HepG2 (cell line): Measurements from ENCODE around the gene RPS6KC1. TPM values are rescaled to one million over a fixed set of nuclear protein-coding genes. Genes with fewer than 3 reads are reported as not detected.
A peak's percentile ranks its signal among the peaks of the same experiment; 100 is the strongest.

ENCODE experiments used
- AHDC1 ChIP-seq: sonication (generic); formaldehyde crosslinking; IDR thresholded peaks from 2 replicates; pipeline ENCODE4 v1.5.1; 2020; ENCODE audit warnings: mild to moderate bottlenecking, missing genetic modification reagents, borderline replicate concordance
- CENPBD1 ChIP-seq: sonication (generic); formaldehyde crosslinking; IDR thresholded peaks from 2 replicates; pipeline ENCODE4 v1.8.0; 2022; ENCODE audit warnings: missing genetic modification reagents, low read depth, mild to moderate bottlenecking, borderline replicate concordance
- KDM1A ChIP-seq: IDR thresholded peaks from 2 replicates; pipeline ENCODE4 v1.6.1; 2016; ENCODE audit warnings: missing compliant biosample characterization
- MEIS2 ChIP-seq: sonication (generic); formaldehyde crosslinking; IDR thresholded peaks from 2 replicates; pipeline ENCODE4 v1.9.0; 2021; ENCODE audit warnings: mild to moderate bottlenecking, missing genetic modification reagents
- MIER2 ChIP-seq: IDR thresholded peaks from 2 replicates; pipeline ENCODE4 v1.6.1; 2016; ENCODE audit warnings: missing biosample characterization, missing genetic modification reagents
- MLX ChIP-seq: IDR thresholded peaks from 2 replicates; pipeline ENCODE4 v1.6.1; 2016
- NCOA1 ChIP-seq: sonication (generic); formaldehyde crosslinking; IDR thresholded peaks from 2 replicates; pipeline ENCODE4 v1.9.0; 2021; ENCODE audit warnings: missing genetic modification reagents
- NPAS2 ChIP-seq: sonication (generic); formaldehyde crosslinking; IDR thresholded peaks from 2 replicates; pipeline ENCODE4 v1.8.0; 2022; ENCODE audit warnings: mild to moderate bottlenecking, missing genetic modification reagents, borderline replicate concordance
- PCBP2 ChIP-seq: fragments of 200-400 bp; formaldehyde crosslinking; optimal IDR thresholded peaks from 2 replicates; pipeline ENCODE3; 2018; ENCODE audit warnings: low read length, low read depth; ENCODE audit not compliant: poor library complexity, severe bottlenecking
- ZBTB25 ChIP-seq: IDR thresholded peaks from 2 replicates; pipeline ENCODE4 v1.6.1; 2018; ENCODE audit warnings: missing genetic modification reagents
- ZNF225 ChIP-seq: sonication (generic); formaldehyde crosslinking; IDR thresholded peaks from 2 replicates; pipeline ENCODE4 v1.4.0; 2020; ENCODE audit warnings: mild to moderate bottlenecking, missing genetic modification reagents
- ZNF710 ChIP-seq: sonication (generic); formaldehyde crosslinking; IDR thresholded peaks from 2 replicates; pipeline ENCODE4 v1.5.0; 2020; ENCODE audit warnings: mild to moderate bottlenecking, missing genetic modification reagents, borderline replicate concordance
- ZSCAN31 ChIP-seq: sonication (generic); formaldehyde crosslinking; IDR thresholded peaks from 2 replicates; pipeline ENCODE4 v1.5.0; 2020; ENCODE audit warnings: low read depth, mild to moderate bottlenecking, missing genetic modification reagents
- ZSCAN9 ChIP-seq: IDR thresholded peaks from 2 replicates; pipeline ENCODE4 v1.6.1; 2016; ENCODE audit warnings: borderline replicate concordance
- polyA plus RNA-seq, 8 experiments: library from polyadenylated mRNA; depleted of rRNA in 3 of 8; stranded (reverse) in 7 of 8; unstranded in 1 of 8; fragments of >200 nt; fragmentation: Illumina TruSeq in 4 of 8; extraction: Trizol in 4 of 8; gene quantifications; 2 replicates each; pipeline versions ENCODE4 v1.2.1 to v1.2.3, GENCODE V29; 2011 to 2016; ENCODE audit warnings: low read depth in 4 of 8, missing spikeins in 1 of 8, mixed read lengths in 1 of 8; ENCODE audit not compliant: insufficient read depth in 1 of 8
- total RNA-seq, 5 experiments: library from RNA; depleted of rRNA; stranded (reverse); fragments of >200 nt; fragmentation: Illumina TruSeq; extraction: Trizol; gene quantifications; 2 replicates each; pipeline ENCODE4 v1.2.3, GENCODE V29; 2016; ENCODE audit warnings: low read depth in 1 of 5
- TF ChIP-seq, protein P1 (sequence below): sonication (generic); formaldehyde crosslinking; IDR thresholded peaks from 2 replicates; pipeline ENCODE4 v1.4.0; 2020; ENCODE audit warnings: missing genetic modification reagents
- TF ChIP-seq, protein P2 (sequence below): sonication (generic); formaldehyde crosslinking; IDR thresholded peaks from 2 replicates; pipeline ENCODE4 v1.8.0; 2023; ENCODE audit warnings: mild to moderate bottlenecking, missing genetic modification reagents

RPS6KC1 gene
- total and polyA plus RNA-seq, 2 of the 13 experiments (the other 11 are each of a cell fraction or from before 2014, with no cell fraction given): 11.0 to 25.2 TPM

- TF ChIP-seq AHDC1 (CRISPR knock-in tag): no peak
- no peak for TF ChIP-seq MLX
- no peak for TF ChIP-seq MIER2 (CRISPR knock-in tag)
- TF ChIP-seq PCBP2: no peak
- no peak for TF ChIP-seq ZNF710
- TF ChIP-seq CENPBD1: no peak
- TF ChIP-seq, protein P1, sequence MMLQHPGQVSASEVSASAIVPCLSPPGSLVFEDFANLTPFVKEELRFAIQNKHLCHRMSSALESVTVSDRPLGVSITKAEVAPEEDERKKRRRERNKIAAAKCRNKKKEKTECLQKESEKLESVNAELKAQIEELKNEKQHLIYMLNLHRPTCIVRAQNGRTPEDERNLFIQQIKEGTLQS (CRISPR knock-in tag): no peak
- peak; percentile 14; the same call in 1 of the 2 replicates for TF ChIP-seq ZNF225 (CRISPR knock-in tag)
- TF ChIP-seq KDM1A (CRISPR knock-in tag): 0 out of 2 replicates have a peak, but pooled peaks have one; percentile 12
- peak; percentile 36; the same call in 1 of the 2 replicates for TF ChIP-seq MEIS2 (CRISPR knock-in tag)
- TF ChIP-seq, protein P2, sequence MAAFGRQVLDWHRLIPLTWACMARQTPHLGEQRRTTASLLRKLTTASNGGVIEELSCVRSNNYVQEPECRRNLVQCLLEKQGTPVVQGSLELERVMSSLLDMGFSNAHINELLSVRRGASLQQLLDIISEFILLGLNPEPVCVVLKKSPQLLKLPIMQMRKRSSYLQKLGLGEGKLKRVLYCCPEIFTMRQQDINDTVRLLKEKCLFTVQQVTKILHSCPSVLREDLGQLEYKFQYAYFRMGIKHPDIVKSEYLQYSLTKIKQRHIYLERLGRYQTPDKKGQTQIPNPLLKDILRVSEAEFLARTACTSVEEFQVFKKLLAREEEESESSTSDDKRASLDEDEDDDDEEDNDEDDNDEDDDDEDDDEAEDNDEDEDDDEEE (CRISPR knock-in tag): peak; percentile 40; the same call in 1 of the 2 replicates
- TF ChIP-seq NPAS2 (CRISPR knock-in tag): no peak
- TF ChIP-seq ZSCAN31 (CRISPR knock-in tag): peak; percentile 68
- no peak for TF ChIP-seq NCOA1 (CRISPR knock-in tag)
- peak; percentile 11; the same call in 1 of the 2 replicates for TF ChIP-seq ZSCAN9
- no peak; the same call in 1 of the 2 replicates for TF ChIP-seq ZBTB25
Observed at GRCh38 chr1:213015099-213016050, 35.7 kb upstream of the RPS6KC1 start, which contains the start of gene ANGEL2 (continued).
